ENCODE data around the gene NEK2. TPM values are rescaled to one million over a fixed set of nuclear protein-coding genes. Genes with fewer than 3 reads are reported as not detected.
"Not testable (repeated sequence)": the region's sequence is repeated elsewhere in the genome, so short reads cannot be mapped to it uniquely, and the experiment has no call there.

NEK2 gene
- total and polyA plus RNA-seq, 4 donors, result 1.0 to 1.5 TPM; not detected in 2

GRCh38 chr1:211684331-211684730 lies 8.9 kb upstream of the NEK2 start:
- no peaks in the 10 kb centered on the region for H3K4me1 ChIP-seq (ENCODE audit: control insufficient read depth in 1 of 2, insufficient read depth in 2 of 2, low read length in 2 of 2)
- intact Hi-C loops (cut with DNase I), result loop anchor here (10.0 kb wide), 2 partner anchors 150 to 350 kb away; partner anchors contain the start of genes DTL (in 1 of the 2), INTS7 (in 1 of the 2) and LPGAT1 (in 1 of the 2)
- H3K9me3 ChIP-seq (ENCODE audit: control insufficient read depth, low read length), result no peaks in the 10 kb centered on the region
- no peak for DNase-seq
- no peaks in the 10 kb centered on the region for H3K27me3 ChIP-seq (ENCODE audit: control insufficient read depth in 1 of 2, insufficient read depth in 2 of 2, low read length in 1 of 2)
- WGBS, 2 donors, result 64 to 68% methylated on average over 3 of the region's 3 CpGs
- no peak overlapping the region for H3K4me3 ChIP-seq (ENCODE audit: low read length in 2 of 2)
- ATAC-seq (ENCODE audit: low FRiP score), result peak; percentile 23
- no peaks in the 10 kb centered on the region for H3K36me3 ChIP-seq (ENCODE audit: control insufficient read depth in 1 of 2, insufficient read depth in 2 of 2, low read length in 1 of 2)
- no peak overlapping the region for H3K27ac ChIP-seq (ENCODE audit: low read depth in 1 of 2, low read length in 2 of 2)

GRCh38 chr1:211683396-211684297 lies 8.2 kb upstream of the NEK2 start:
- Histone ChIP-seq H3K36me3 (ENCODE audit: control insufficient read depth in 1 of 2, insufficient read depth in 2 of 2, low read length in 1 of 2) (no peaks in the 10 kb centered on the region), H3K4me3 (ENCODE audit: low read length in 2 of 2) (no peak overlapping the region), H3K9me3 (ENCODE audit: control insufficient read depth, low read length) (no peaks in the 10 kb centered on the region), H3K27me3 (ENCODE audit: control insufficient read depth in 1 of 2, insufficient read depth in 2 of 2, low read length in 1 of 2) (no peaks in the 10 kb centered on the region), H3K4me1 (ENCODE audit: control insufficient read depth in 1 of 2, insufficient read depth in 2 of 2, low read length in 2 of 2) (no peaks in the 10 kb centered on the region), H3K27ac (ENCODE audit: low read depth in 1 of 2, low read length in 2 of 2) (no peak overlapping the region)
- DNase-seq, result no peak
- WGBS, 2 donors, result 86 to 87% methylated on average over 8 of the region's 8 CpGs
- ATAC-seq (ENCODE audit: low FRiP score), result no peak
- intact Hi-C loops (cut with DNase I), result loop anchor here (10.0 kb wide), 2 partner anchors 151 to 351 kb away; partner anchors contain the start of genes DTL (in 1 of the 2), INTS7 (in 1 of the 2) and LPGAT1 (in 1 of the 2)

- intact Hi-C loops (cut with DNase I), result loop anchor here (10.0 kb wide), 2 partner anchors 153 to 353 kb away; partner anchors contain the start of genes DTL (in 1 of the 2), INTS7 (in 1 of the 2) and LPGAT1 (in 1 of the 2)
- 79 to 88% methylated on average over 7 of the region's 7 CpGs for WGBS, 2 donors
- H3K27me3 ChIP-seq (ENCODE audit: control insufficient read depth in 1 of 2, insufficient read depth in 2 of 2, low read length in 1 of 2); ATAC-seq (ENCODE audit: low FRiP score); H3K27ac ChIP-seq (ENCODE audit: low read depth in 1 of 2, low read length in 2 of 2); H3K4me3 ChIP-seq (ENCODE audit: low read length in 2 of 2); H3K36me3 ChIP-seq (ENCODE audit: control insufficient read depth in 1 of 2, insufficient read depth in 2 of 2, low read length in 1 of 2); H3K4me1 ChIP-seq (ENCODE audit: control insufficient read depth in 1 of 2, insufficient read depth in 2 of 2, low read length in 2 of 2); H3K9me3 ChIP-seq (ENCODE audit: control insufficient read depth, low read length); DNase-seq: not testable (repeated sequence)
Observed at GRCh38 chr1:211682186-211682585, 6.8 kb upstream of the NEK2 start.

GRCh38 chr1:211680752-211681327 lies 5.4 kb upstream of the NEK2 start:
- H3K9me3 ChIP-seq (ENCODE audit: control insufficient read depth, low read length), result no peaks in the 10 kb centered on the region
- 2 to 3% methylated on average over 9 of the region's 9 CpGs for WGBS, 2 donors
- H3K4me1 ChIP-seq (ENCODE audit: control insufficient read depth in 1 of 2, insufficient read depth in 2 of 2, low read length in 2 of 2), result no peaks in the 10 kb centered on the region
- no peaks in the 10 kb centered on the region for H3K36me3 ChIP-seq (ENCODE audit: control insufficient read depth in 1 of 2, insufficient read depth in 2 of 2, low read length in 1 of 2)
- H3K4me3 ChIP-seq (ENCODE audit: low read length in 2 of 2), result no peak overlapping the region
- intact Hi-C loops (cut with DNase I), result loop anchor here (10.0 kb wide), 2 partner anchors 154 to 354 kb away; partner anchors contain the start of genes DTL (in 1 of the 2), INTS7 (in 1 of the 2) and LPGAT1 (in 1 of the 2)
- H3K27me3 ChIP-seq (ENCODE audit: control insufficient read depth in 1 of 2, insufficient read depth in 2 of 2, low read length in 1 of 2), result no peaks in the 10 kb centered on the region
- DNase-seq, result peak; percentile 82 to 84
- peak; percentile 91 for ATAC-seq (ENCODE audit: low FRiP score)
- H3K27ac ChIP-seq (ENCODE audit: low read depth in 1 of 2, low read length in 2 of 2), result no peak overlapping the region

GRCh38 chr1:211677659-211678058 lies 2.2 kb upstream of the NEK2 start:
- intact Hi-C loops (cut with DNase I), result loop anchor here in 1 of 2 donors (5.0 kb wide), 1 partner anchor 355 kb away; no protein-coding TSS in a partner anchor
- DNase-seq (no peak), ATAC-seq (ENCODE audit: low FRiP score) (no peak)
- H3K36me3 ChIP-seq (ENCODE audit: control insufficient read depth in 1 of 2, insufficient read depth in 2 of 2, low read length in 1 of 2), result no peaks in the 10 kb centered on the region
- H3K27ac ChIP-seq (ENCODE audit: low read depth in 1 of 2, low read length in 2 of 2), result no peak overlapping the region
- no peaks in the 10 kb centered on the region for H3K27me3 ChIP-seq (ENCODE audit: control insufficient read depth in 1 of 2, insufficient read depth in 2 of 2, low read length in 1 of 2)
- no peaks in the 10 kb centered on the region for H3K4me1 ChIP-seq (ENCODE audit: control insufficient read depth in 1 of 2, insufficient read depth in 2 of 2, low read length in 2 of 2)
- no peaks in the 10 kb centered on the region for H3K9me3 ChIP-seq (ENCODE audit: control insufficient read depth, low read length)
- 55 to 65% methylated on average over 6 of the region's 6 CpGs for WGBS, 2 donors
- H3K4me3 ChIP-seq (ENCODE audit: low read length in 2 of 2), result no peak overlapping the region

- Histone ChIP-seq H3K4me3 (ENCODE audit: low read length in 2 of 2) (no peak overlapping the region), H3K27ac (ENCODE audit: low read depth in 1 of 2, low read length in 2 of 2) (no peak overlapping the region), H3K36me3 (ENCODE audit: control insufficient read depth in 1 of 2, insufficient read depth in 2 of 2, low read length in 1 of 2) (no peaks in the 10 kb centered on the region), H3K9me3 (ENCODE audit: control insufficient read depth, low read length) (no peaks in the 10 kb centered on the region), H3K4me1 (ENCODE audit: control insufficient read depth in 1 of 2, insufficient read depth in 2 of 2, low read length in 2 of 2) (no peaks in the 10 kb centered on the region), H3K27me3 (ENCODE audit: control insufficient read depth in 1 of 2, insufficient read depth in 2 of 2, low read length in 1 of 2) (no peaks in the 10 kb centered on the region)
- ATAC-seq (ENCODE audit: low FRiP score), result no peak
- no peak for DNase-seq
- intact Hi-C loops (cut with DNase I), result loop anchor here in 1 of 2 donors (5.0 kb wide), 1 partner anchor 356 kb away; no protein-coding TSS in a partner anchor
Observed at GRCh38 chr1:211676761-211677160, 1.3 kb upstream of the NEK2 start.

- no peak for ATAC-seq (ENCODE audit: low FRiP score)
- no peaks in the 10 kb centered on the region for H3K27me3 ChIP-seq (ENCODE audit: control insufficient read depth in 1 of 2, insufficient read depth in 2 of 2, low read length in 1 of 2)
- intact Hi-C loops (cut with DNase I), result loop anchor here in 1 of 2 donors (5.0 kb wide), 1 partner anchor 356 kb away; no protein-coding TSS in a partner anchor
Observed at GRCh38 chr1:211676106-211676583, 724 bp upstream of the NEK2 start.

GRCh38 chr1:211667065-211667617 lies 8.3 kb downstream of the NEK2 start:
- no peak overlapping the region for H3K27ac ChIP-seq (ENCODE audit: low read depth in 1 of 2, low read length in 2 of 2)
- intact Hi-C loops (cut with DNase I), result no loop called here
- H3K36me3 ChIP-seq (ENCODE audit: control insufficient read depth in 1 of 2, insufficient read depth in 2 of 2, low read length in 1 of 2), result no peaks in the 10 kb centered on the region
- no peaks in the 10 kb centered on the region for H3K27me3 ChIP-seq (ENCODE audit: control insufficient read depth in 1 of 2, insufficient read depth in 2 of 2, low read length in 1 of 2)
- DNase-seq (no peak), ATAC-seq (ENCODE audit: low FRiP score) (no peak)
- H3K4me3 ChIP-seq (ENCODE audit: low read length in 2 of 2), result no peak overlapping the region
- no peaks in the 10 kb centered on the region for H3K9me3 ChIP-seq (ENCODE audit: control insufficient read depth, low read length)
- H3K4me1 ChIP-seq (ENCODE audit: control insufficient read depth in 1 of 2, insufficient read depth in 2 of 2, low read length in 2 of 2), result no peaks in the 10 kb centered on the region
- 78 to 79% methylated on average over 2 of the region's 2 CpGs for WGBS, 2 donors

More at GRCh38 chr1:211676106-211676583, 724 bp upstream of the NEK2 start:
- Histone ChIP-seq H3K36me3 (ENCODE audit: control insufficient read depth in 1 of 2, insufficient read depth in 2 of 2, low read length in 1 of 2) (no peaks in the 10 kb centered on the region), H3K4me3 (ENCODE audit: low read length in 2 of 2) (no peak overlapping the region), H3K4me1 (ENCODE audit: control insufficient read depth in 1 of 2, insufficient read depth in 2 of 2, low read length in 2 of 2) (no peaks in the 10 kb centered on the region), H3K27ac (ENCODE audit: low read depth in 1 of 2, low read length in 2 of 2) (no peak overlapping the region), H3K9me3 (ENCODE audit: control insufficient read depth, low read length) (no peaks in the 10 kb centered on the region)
- 34 to 36% methylated on average over 19 of the region's 19 CpGs for WGBS, 2 donors
- no peak for DNase-seq

All from aorta (tissue), 5 donors.